ENCODE data around the gene PIAS3.
"Not testable (repeated sequence)": the region's sequence is repeated elsewhere in the genome, so short reads cannot be mapped to it uniquely, and the experiment has no call there.

Gene PIAS3

DNA sequence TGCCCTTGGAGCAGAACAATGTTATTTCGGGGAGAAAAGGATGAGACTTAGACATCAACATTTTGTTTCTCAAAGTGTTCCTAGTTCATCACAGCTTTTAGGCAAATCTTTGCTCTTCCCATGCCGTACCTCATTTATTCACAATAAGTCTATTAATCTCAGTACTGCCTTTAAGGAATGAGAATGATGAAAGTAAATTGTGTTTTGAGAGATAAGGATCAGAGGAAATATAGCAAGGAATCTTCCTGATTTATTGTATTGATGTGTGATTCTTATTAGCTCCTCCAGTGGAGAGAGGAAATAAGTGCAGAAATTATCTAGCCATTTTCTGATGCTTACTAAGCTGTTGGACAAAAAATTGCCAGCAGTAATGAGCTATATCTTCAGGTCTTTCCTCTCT is 32.9 kb downstream of the PIAS3 start:
- no peak for DNase-seq (ENCODE audit: low spot score)
- Histone ChIP-seq H3K4me3 (no peak overlapping the region), H3K27ac (no peak overlapping the region)
- TF ChIP-seq, protein P1, sequence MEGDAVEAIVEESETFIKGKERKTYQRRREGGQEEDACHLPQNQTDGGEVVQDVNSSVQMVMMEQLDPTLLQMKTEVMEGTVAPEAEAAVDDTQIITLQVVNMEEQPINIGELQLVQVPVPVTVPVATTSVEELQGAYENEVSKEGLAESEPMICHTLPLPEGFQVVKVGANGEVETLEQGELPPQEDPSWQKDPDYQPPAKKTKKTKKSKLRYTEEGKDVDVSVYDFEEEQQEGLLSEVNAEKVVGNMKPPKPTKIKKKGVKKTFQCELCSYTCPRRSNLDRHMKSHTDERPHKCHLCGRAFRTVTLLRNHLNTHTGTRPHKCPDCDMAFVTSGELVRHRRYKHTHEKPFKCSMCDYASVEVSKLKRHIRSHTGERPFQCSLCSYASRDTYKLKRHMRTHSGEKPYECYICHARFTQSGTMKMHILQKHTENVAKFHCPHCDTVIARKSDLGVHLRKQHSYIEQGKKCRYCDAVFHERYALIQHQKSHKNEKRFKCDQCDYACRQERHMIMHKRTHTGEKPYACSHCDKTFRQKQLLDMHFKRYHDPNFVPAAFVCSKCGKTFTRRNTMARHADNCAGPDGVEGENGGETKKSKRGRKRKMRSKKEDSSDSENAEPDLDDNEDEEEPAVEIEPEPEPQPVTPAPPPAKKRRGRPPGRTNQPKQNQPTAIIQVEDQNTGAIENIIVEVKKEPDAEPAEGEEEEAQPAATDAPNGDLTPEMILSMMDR (IDR thresholded peaks at IDR 0.05) = no peak

DNA sequence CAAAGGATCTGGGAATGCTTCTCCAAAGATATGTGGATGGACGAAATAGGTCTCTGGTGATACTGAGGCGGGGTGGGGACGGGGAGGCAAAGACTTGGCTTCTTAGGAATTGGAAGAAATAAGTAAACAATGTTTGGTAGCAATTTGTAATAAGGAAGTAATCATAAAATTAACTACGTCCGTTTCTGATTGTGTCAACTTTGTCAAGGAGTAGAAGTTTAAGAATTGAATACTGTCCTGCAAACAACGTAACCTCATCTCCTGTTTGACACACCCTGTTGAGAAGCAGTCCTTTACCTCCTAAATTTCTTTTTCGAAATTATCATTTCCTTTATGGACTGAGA is 34.4 kb downstream of the PIAS3 start:
- H3K27ac ChIP-seq = peak overlapping the region; percentile 71 to 92
- TF ChIP-seq, protein P1 (IDR thresholded peaks at IDR 0.05) = no peak
- no peak for DNase-seq (ENCODE audit: low spot score)
- peak overlapping the region; percentile 71 for H3K4me3 ChIP-seq

DNA sequence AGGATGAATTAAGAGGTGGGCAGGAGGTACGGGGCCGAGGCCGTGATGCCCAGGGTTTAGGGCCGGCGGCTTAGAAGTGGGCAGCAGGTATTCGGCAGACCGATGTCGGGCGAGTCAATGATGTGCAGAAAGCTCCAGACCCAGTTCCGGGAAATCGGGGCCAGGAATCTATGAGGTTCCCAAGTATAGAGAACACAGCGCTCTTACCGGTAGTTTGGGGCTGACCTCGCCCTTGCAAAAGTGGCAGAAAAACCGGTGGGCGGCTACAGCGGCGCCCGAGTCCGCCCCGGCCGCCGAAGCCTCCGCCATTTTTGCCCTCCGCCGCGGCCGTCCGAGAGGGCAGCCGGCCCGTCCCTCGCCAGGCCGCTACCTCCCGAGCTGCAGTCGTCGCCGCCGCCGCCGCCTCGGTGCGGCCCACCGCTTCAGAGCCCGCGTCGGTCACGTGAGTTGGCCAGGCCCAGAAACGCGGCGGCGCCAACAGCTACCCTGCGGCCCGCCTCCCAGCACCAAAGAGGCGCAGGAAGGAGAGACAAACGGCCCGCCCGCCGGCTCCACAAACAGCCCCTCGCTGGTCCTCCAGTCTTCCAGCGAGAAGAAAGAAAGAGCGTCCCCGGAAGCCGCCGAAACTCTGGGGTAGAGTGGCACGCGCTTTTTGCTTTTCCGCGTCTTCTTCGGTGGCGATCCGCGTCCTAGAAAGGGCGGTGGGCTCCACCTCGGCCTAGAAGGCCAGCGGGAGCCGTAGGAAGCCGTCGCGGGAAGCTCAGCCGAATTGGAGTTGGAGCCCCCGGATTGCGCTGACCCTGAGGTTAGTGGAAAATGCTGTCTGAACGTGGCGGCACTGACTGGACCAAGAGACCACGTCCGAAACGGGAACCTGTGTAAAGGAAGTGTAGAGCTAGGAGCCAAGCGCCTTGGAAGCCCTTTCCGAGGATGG is 35.0 kb downstream of the PIAS3 start, which contains the start of the genes POLR3C and RNF115:
TSS of gene POLR3C (plus strand) at position 636 of the 934 bp plus-strand sequence. CDS start 1,577 bp downstream, outside the sequence.
TSS of gene RNF115 (minus strand) at position 531 of the 934 bp plus-strand sequence. CDS start at position 309, 222 bp downstream.
- peak; percentile 94 for DNase-seq (ENCODE audit: low spot score)
- TF ChIP-seq, protein P1 (IDR thresholded peaks at IDR 0.05) = no peak
- H3K4me3 ChIP-seq = peak within 1 kb of the TSS; percentile 71
- peak within 1 kb of the TSS; percentile 71 to 92 for H3K27ac ChIP-seq

DNA sequence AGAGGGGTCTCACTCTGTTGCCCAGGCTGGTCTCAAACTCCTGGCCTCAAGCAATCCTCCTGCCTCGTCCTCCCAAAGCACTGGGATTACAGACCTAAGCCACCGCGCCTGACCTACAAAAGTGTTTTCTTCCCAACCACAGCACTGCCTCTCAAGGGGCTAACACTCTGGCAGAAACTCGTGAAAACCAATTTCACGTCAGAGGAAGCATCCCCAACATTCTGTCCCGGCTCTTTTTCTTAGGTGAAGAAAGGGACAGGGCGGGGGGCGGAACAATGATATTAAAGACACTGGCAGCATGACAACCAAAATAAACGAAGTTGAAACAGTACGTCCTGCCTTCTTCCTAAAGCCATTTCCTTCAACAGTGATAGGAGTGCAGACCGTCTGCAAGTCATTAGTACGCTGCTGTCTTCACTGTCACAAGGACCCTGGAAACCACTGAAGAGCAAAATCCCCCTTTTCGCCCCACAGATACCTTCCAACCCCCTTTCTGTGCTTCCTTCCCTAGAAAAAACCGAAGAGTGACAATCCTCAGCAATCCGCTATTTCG is 36.0 kb downstream of the PIAS3 start:
- peak overlapping the region; percentile 71 for H3K4me3 ChIP-seq
- H3K27ac ChIP-seq = peak overlapping the region in 1 of 2 donors; percentile 72
- DNase-seq (ENCODE audit: low spot score) = not testable (repeated sequence)

DNA sequence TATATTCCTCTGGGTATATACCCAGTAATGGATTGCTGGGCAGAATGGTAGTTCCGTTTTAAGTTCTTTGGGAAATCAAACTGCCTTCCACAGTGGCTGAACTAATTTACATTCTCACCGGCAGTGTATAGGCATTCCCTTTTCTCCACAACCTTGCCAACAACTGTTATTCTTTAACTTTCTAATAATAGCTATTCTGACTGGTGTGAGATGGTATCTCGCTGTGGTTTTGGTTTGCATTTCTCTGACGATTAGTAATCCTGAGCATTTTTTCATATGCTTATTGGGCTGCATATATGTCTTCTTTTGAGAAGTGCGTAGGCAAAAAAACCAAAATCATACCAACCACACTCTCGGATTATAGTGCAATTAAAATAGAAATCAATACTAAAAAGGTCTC is 40.8 kb downstream of the PIAS3 start:
- H3K27ac ChIP-seq; H3K4me3 ChIP-seq; DNase-seq (ENCODE audit: low spot score): not testable (repeated sequence)

DNA sequence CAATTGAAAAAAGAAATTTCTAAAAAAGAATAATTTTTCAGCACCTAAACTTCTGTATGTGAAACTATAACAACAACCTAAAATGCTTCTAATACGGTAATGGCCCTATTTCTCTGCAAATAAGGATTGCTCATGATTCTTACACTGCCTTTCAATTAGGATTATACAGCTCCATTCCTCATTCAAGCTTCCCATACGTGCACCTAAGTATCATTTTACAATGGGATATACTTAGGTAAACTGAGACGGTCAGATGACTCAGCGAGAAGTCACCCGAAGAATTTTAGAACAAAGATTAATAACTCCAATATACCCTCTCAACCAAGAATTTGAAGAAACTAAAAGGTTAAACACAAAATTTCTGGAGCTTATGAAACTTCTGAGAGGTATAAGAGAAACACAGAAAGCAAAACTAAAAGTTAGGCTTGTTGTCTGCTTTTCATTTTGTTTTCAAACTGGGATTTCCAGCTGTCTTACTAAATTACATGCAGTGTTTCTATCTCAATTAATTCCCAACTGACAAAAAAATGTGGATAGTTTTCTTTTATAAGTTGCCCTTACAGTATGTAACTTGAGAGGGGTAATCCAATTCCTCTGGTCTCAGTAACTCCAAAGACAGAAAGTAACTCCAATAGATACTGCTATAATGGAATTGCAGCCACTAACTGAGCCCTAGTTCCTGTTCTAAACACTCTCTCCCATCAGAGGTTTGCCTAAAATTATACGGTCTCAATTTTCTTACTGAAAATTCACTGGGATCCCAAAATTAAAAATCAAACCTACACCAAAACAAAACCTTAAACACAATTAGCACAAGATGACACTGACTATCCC is 45.7 kb downstream of the PIAS3 start:
- H3K27ac ChIP-seq; DNase-seq (ENCODE audit: low spot score); H3K4me3 ChIP-seq: not testable (repeated sequence)

DNA sequence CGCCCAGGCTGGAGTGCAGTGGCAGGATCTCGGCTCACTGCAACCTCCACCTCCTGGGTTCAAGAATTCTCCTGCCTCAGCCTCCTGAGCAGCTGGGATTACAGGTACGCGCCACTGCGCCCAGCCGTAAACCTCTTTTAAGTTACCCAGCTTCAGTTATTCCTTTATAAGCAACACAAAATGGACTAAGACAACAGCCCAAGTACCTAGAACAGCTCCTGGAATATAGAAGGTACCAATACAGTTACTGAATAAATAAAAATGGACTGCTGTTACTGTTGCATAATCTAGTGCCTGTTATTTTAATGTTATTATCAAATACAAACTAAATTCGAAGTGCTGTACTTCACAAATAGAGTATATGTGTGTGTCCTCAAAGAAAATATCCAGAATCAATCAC is 52.0 kb downstream of the PIAS3 start:
- Histone ChIP-seq H3K27ac (no peak overlapping the region), H3K4me3 (no peak overlapping the region)
- no peak for DNase-seq (ENCODE audit: low spot score)
- TF ChIP-seq, protein P1 (IDR thresholded peaks at IDR 0.05) = no peak

DNA sequence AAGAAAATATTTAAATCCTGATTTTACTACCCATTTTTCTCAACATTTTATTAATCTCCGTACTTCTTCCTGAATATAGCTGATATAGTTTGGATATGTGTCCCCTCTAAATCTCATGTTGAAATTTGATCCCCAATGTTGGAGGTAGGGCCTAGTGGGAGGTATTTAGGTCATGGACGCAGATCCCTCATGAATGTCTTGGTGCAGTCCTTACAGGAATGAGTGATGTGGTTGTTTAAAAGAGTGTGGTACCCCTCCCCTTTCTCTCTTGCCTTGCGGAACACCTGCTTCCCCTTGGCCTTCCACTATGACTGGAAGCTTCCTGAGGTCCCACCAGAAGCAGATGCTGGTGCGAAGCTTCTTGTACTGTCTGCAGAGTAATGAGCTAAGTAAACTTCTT is 52.5 kb downstream of the PIAS3 start:
- no peak overlapping the region for H3K4me3 ChIP-seq
- no peak for DNase-seq (ENCODE audit: low spot score)
- TF ChIP-seq, protein P1 (IDR thresholded peaks at IDR 0.05) = no peak
- no peak overlapping the region for H3K27ac ChIP-seq

Measured in coronary artery (tissue), 2 donors.